CD4-positive, alpha-beta T cell (primary cell): ENCODE results near the gene C6orf62. TPM values are rescaled to one million over a fixed set of nuclear protein-coding genes. Genes with fewer than 3 reads are reported as not detected.
A peak's percentile ranks its signal among the peaks of the same experiment; 100 is the strongest.

Experiments
- ATAC-seq: fragments of 200-7000 bp; cut with Tn5 transposase; one replicate; pipeline ENCODE4 v1.10.0; 2022; ENCODE audit warnings: mild to moderate bottlenecking; ENCODE audit not compliant: poor library complexity
- CTCF ChIA-PET: fragments of 350-600 bp; sonication (Branson Sonifier 250); formaldehyde crosslinking; loops from one replicate; lab custom pipeline; 2021; ENCODE audit warnings: antibody characterized with exemption, inconsistent platforms; lab: Charles Lee
- POLR2A ChIA-PET: fragments of 350-600 bp; sonication (Branson Sonifier 250); formaldehyde crosslinking; loops from one replicate; lab custom pipeline; 2021; ENCODE audit warnings: antibody characterized with exemption, inconsistent platforms; lab: Charles Lee
- DNase-seq, 14 experiments: peaks; one replicate each; pipeline ENCODE4 v3.0.0-alpha.2; 2013 to 2020; ENCODE audit warnings: mixed read lengths in 2 of 14
- H3K27ac ChIP-seq, 2 donors: one replicate each; pipeline versions ENCODE4 v1.5.1 to v1.7.0; 2013; ENCODE audit warnings: low read length in 2 of 2, low read depth in 1 of 2, mild to moderate bottlenecking in 1 of 2
- H3K27me3 ChIP-seq, 2 experiments: 1 replicate in 1 of 2; 2 replicates in 1 of 2; pipeline versions ENCODE4 v1.6.1 to v1.7.0; 2013; ENCODE audit warnings: low read length in 2 of 2, control low read depth in 1 of 2, mild to moderate bottlenecking in 1 of 2, moderate library complexity in 1 of 2; ENCODE audit not compliant: insufficient read depth in 2 of 2, control insufficient read depth in 1 of 2
- H3K36me3 ChIP-seq: one replicate; pipeline ENCODE4 v1.6.1; 2013; ENCODE audit warnings: low read length, control low read depth; ENCODE audit not compliant: insufficient read depth
- H3K4me1 ChIP-seq: one replicate; pipeline ENCODE4 v1.6.1; 2013; ENCODE audit warnings: low read length, control low read depth; ENCODE audit not compliant: insufficient read depth
- H3K4me3 ChIP-seq: one replicate; pipeline ENCODE4 v1.5.1; 2013; ENCODE audit warnings: mild to moderate bottlenecking, low read length, moderate library complexity
- H3K9me3 ChIP-seq, 2 experiments: 1 replicate in 1 of 2; 2 replicates in 1 of 2; pipeline versions ENCODE4 v1.6.1 to v1.7.0; 2013; ENCODE audit warnings: low read length in 2 of 2, mild to moderate bottlenecking in 2 of 2, control low read depth in 1 of 2, moderate library complexity in 1 of 2; ENCODE audit not compliant: control insufficient read depth in 1 of 2, insufficient read depth in 1 of 2
- H3K27ac Mint-ChIP-seq: one replicate; pipeline ENCODE4 v1.8.0; 2020; ENCODE audit warnings: mixed read lengths
- H3K27me3 Mint-ChIP-seq: one replicate; pipeline ENCODE4 v1.8.0; 2021; ENCODE audit warnings: mixed read lengths
- H3K36me3 Mint-ChIP-seq: one replicate; pipeline ENCODE4 v1.8.0; 2021; ENCODE audit warnings: low read depth, mixed read lengths
- H3K4me1 Mint-ChIP-seq: one replicate; pipeline ENCODE4 v1.8.0; 2021; ENCODE audit warnings: low read depth, mixed read lengths
- H3K4me3 Mint-ChIP-seq: one replicate; pipeline ENCODE4 v1.8.0; 2020; ENCODE audit warnings: mild to moderate bottlenecking, mixed read lengths
- H3K9me3 Mint-ChIP-seq: one replicate; pipeline ENCODE4 v1.8.0; 2020; ENCODE audit warnings: mixed read lengths
- CTCF ChIP-seq: fragments of 200-600 bp; IDR thresholded peaks from one replicate; pipeline ENCODE4 v1.8.0; 2022; ENCODE audit warnings: antibody characterized with exemption, mild to moderate bottlenecking
- intact Hi-C, 2 experiments: fragments of 100-400 bp; cut with DNase I in 1 of 2; cut with micrococcal nuclease in 1 of 2; formaldehyde crosslinking; loops; one replicate each; pipeline versions ENCODE4 v1.15.1 to v1.9.0; 2023 to 2025; cut with DNase I, micrococcal nuclease
- total RNA-seq, 174 experiments: library from RNA in 2 of 174; stranded (reverse) in 2 of 174; gene quantifications; one replicate each; pipeline ENCODE4 v1.2.3 and lab custom pipeline; 2021 to 2026

Gene C6orf62
- total RNA-seq, 2 experiments from 2014 or later = 108 to 111 TPM

GRCh38 chr6:24667378-24667803, 51.6 kb downstream of the C6orf62 start:
- peak overlapping the region; percentile 96 for H3K4me3 ChIP-seq
- H3K27me3 ChIP-seq = no peaks in the 10 kb centered on the region
- H3K9me3 Mint-ChIP-seq = no peaks in the 10 kb centered on the region
- peaks cover 65% of the 10 kb centered on the region for H3K36me3 Mint-ChIP-seq
- H3K27me3 Mint-ChIP-seq = no peaks in the 10 kb centered on the region
- H3K9me3 ChIP-seq = no peaks in the 10 kb centered on the region
- ATAC-seq (no peak), DNase-seq (no peak)
- H3K4me3 Mint-ChIP-seq = peak overlapping the region; percentile 100
- ChIA-PET POLR2A (interaction anchor here (0.7 to 3.5 kb wide), 19 partner anchors 16 to 470 kb away, joined by 3 to 42 read pairs (median 4); partner anchors contain the start of genes ALDH5A1, C6orf62, GMNN and KIAA0319), CTCF (interaction anchor here (1.0 to 4.8 kb wide), 17 partner anchors 11 to 172 kb away, joined by 3 to 21 read pairs (median 5); partner anchors contain the start of genes ALDH5A1, C6orf62 and KIAA0319)
- intact Hi-C loops = loop anchor here (1.0 to 5.0 kb wide), 3 partner anchors 21 to 105 kb away; partner anchors contain the start of genes KIAA0319 (in 2 of the 2) and GMNN (in 1 of the 2)
- H3K4me1 Mint-ChIP-seq = peaks cover 43% of the 10 kb centered on the region
- peaks cover 30% of the 10 kb centered on the region for H3K36me3 ChIP-seq
- peaks cover 33% of the 10 kb centered on the region for H3K4me1 ChIP-seq
- no peak for TF ChIP-seq CTCF
- peak overlapping the region; percentile 97 for H3K27ac Mint-ChIP-seq
- H3K27ac ChIP-seq = peak overlapping the region; percentile 62 to 83

- no peaks in the 10 kb centered on the region for H3K9me3 Mint-ChIP-seq
- peak within 1 kb of the TSS; percentile 78 to 83 for H3K27ac ChIP-seq
- intact Hi-C loops = loop anchor here (1.0 to 5.0 kb wide), 4 partner anchors 20 to 105 kb away; partner anchors contain the start of genes KIAA0319 (in 2 of the 2), C6orf62 (in 1 of the 2) and GMNN (in 1 of the 2)
- ChIA-PET CTCF (interaction anchor here (1.0 to 4.8 kb wide), 20 partner anchors 10 to 172 kb away, joined by 3 to 21 read pairs (median 4); partner anchors contain the start of genes ALDH5A1, C6orf62 and KIAA0319), POLR2A (interaction anchor here (0.7 to 3.5 kb wide), 24 partner anchors 12 to 471 kb away, joined by 3 to 42 read pairs (median 4); partner anchors contain the start of genes ALDH5A1, C6orf62, GMNN and KIAA0319)
- H3K27me3 Mint-ChIP-seq = no peaks in the 10 kb centered on the region
- H3K4me3 ChIP-seq = peak within 1 kb of the TSS; percentile 96
- no peaks in the 10 kb centered on the region for H3K27me3 ChIP-seq
- peak within 1 kb of the TSS; percentile 97 for H3K27ac Mint-ChIP-seq
- peaks cover 71% of the 10 kb centered on the region for H3K36me3 Mint-ChIP-seq
- peak within 1 kb of the TSS; percentile 100 for H3K4me3 Mint-ChIP-seq
- TF ChIP-seq CTCF = peak; percentile 39
- H3K4me1 Mint-ChIP-seq = peaks cover 45% of the 10 kb centered on the region
- peaks cover 33% of the 10 kb centered on the region for H3K4me1 ChIP-seq
- DNase-seq (peak; percentile 92 to 99 (median 95)), ATAC-seq (peak; percentile 92)
- H3K36me3 ChIP-seq = peaks cover 31% of the 10 kb centered on the region
- H3K9me3 ChIP-seq = no peaks in the 10 kb centered on the region
Measured at GRCh38 chr6:24666641-24667377, 52.1 kb downstream of the C6orf62 start, which contains the start of the genes ACOT13 and TDP2. ACOT13 (plus strand) TSS chr6:24667077; CDS start chr6:24667264, 187 bp downstream. TDP2 (minus strand) TSS chr6:24666899; CDS start chr6:24666862, 37 bp downstream.

GRCh38 chr6:24666097-24666640, 52.8 kb downstream of the C6orf62 start:
- Histone ChIP-seq H3K9me3 (no peaks in the 10 kb centered on the region), H3K4me1 (peaks cover 33% of the 10 kb centered on the region), H3K27me3 (no peaks in the 10 kb centered on the region), H3K4me3 (peak overlapping the region; percentile 96), H3K27ac (peak overlapping the region; percentile 78 to 82), H3K36me3 (peaks cover 31% of the 10 kb centered on the region)
- no peaks in the 10 kb centered on the region for H3K9me3 Mint-ChIP-seq
- intact Hi-C loops = loop anchor here (1.0 to 5.0 kb wide), 3 partner anchors 19 to 106 kb away; partner anchors contain the start of genes C6orf62 (in 1 of the 2), GMNN (in 1 of the 2) and KIAA0319 (in 1 of the 2)
- peaks cover 50% of the 10 kb centered on the region for H3K4me1 Mint-ChIP-seq
- peaks cover 78% of the 10 kb centered on the region for H3K36me3 Mint-ChIP-seq
- DNase-seq (peak in 7 of 14 experiments; percentile 16 to 57 (median 36)), ATAC-seq (peak; percentile 27)
- no peaks in the 10 kb centered on the region for H3K27me3 Mint-ChIP-seq
- POLR2A ChIA-PET = interaction anchor here (0.8 to 3.5 kb wide), 16 partner anchors 11 to 1354 kb away, joined by 3 to 42 read pairs (median 6); partner anchors contain the start of genes ALDH5A1, C6orf62, GMNN and KIAA0319
- CTCF ChIA-PET = interaction anchor here (0.5 to 4.8 kb wide), 20 partner anchors 10 to 171 kb away, joined by 3 to 21 read pairs (median 4); partner anchors contain the start of genes ALDH5A1, C6orf62 and KIAA0319
- H3K4me3 Mint-ChIP-seq = peak overlapping the region; percentile 100
- H3K27ac Mint-ChIP-seq = peak overlapping the region; percentile 97
- no peak for TF ChIP-seq CTCF
